IMR-90 (cell line): Measurements from ENCODE around the gene MGAT4C. TPM values are rescaled to one million over a fixed set of nuclear protein-coding genes. Genes with fewer than 3 reads are reported as not detected.

Experiments
- ATAC-seq: fragments of 200-7000 bp; cut with Tn5 transposase; 2 replicates; pipeline ENCODE4 v1.9.1; 2020; ENCODE audit warnings: low read depth, mild to moderate bottlenecking, moderate library complexity
- BruUV-seq: library from RNA; stranded (reverse); fragments of 400-500 nt; replicated peaks from 2 replicates; lab custom pipeline; 2021; lab: Mats Ljungman, UMichigan
- CTCF ChIA-PET: fragments of 300-600 bp; formaldehyde crosslinking; extraction: SDS; loops from one replicate; lab custom pipeline; 2021; ENCODE audit warnings: antibody characterized with exemption; lab: Yijun Ruan, JAX
- POLR2A ChIA-PET: fragments of 300-600 bp; sonication (Branson Sonifier 250); formaldehyde crosslinking; loops from one replicate; lab custom pipeline; 2022; ENCODE audit warnings: antibody characterized with exemption; ENCODE audit not compliant: unreplicated experiment; lab: Charles Lee
- DNase-seq: peaks from one replicate; pipeline ENCODE4 v3.0.0; 2013
- H2AFZ ChIP-seq: replicated peaks from 2 replicates; pipeline ENCODE3; 2013; ENCODE audit warnings: low read length, mild to moderate bottlenecking; ENCODE audit not compliant: poor library complexity
- H2AK5ac ChIP-seq: 2 replicates; pipeline ENCODE4 v1.6.1; 2013; ENCODE audit warnings: low read depth, low read length, inconsistent platforms
- H2AK9ac ChIP-seq: replicated peaks from 2 replicates; pipeline ENCODE3; 2013; ENCODE audit warnings: mild to moderate bottlenecking, low read depth, low read length, moderate library complexity; ENCODE audit not compliant: poor library complexity
- H2BK120ac ChIP-seq: 2 replicates; pipeline ENCODE4 v1.6.1; 2013; ENCODE audit warnings: low read depth, low read length, inconsistent platforms
- H2BK15ac ChIP-seq: 3 replicates; pipeline ENCODE4 v1.6.1; 2013; ENCODE audit warnings: low read depth, low read length, inconsistent platforms
- H2BK20ac ChIP-seq: 2 replicates; pipeline ENCODE4 v1.6.1; 2013; ENCODE audit warnings: low read depth, mild to moderate bottlenecking, inconsistent platforms, low read length, moderate library complexity
- H2BK5ac ChIP-seq: 2 replicates; pipeline ENCODE4 v1.6.1; 2013; ENCODE audit warnings: mild to moderate bottlenecking, low read depth, low read length, inconsistent platforms; ENCODE audit not compliant: poor library complexity, severe bottlenecking
- H3K14ac ChIP-seq: replicated peaks from 2 replicates; pipeline ENCODE4 v1.6.1; 2013; ENCODE audit warnings: low read depth, low read length, inconsistent platforms
- H3K18ac ChIP-seq: 2 replicates; pipeline ENCODE4 v1.6.1; 2013; ENCODE audit warnings: low read depth, low read length, control low read depth
- H3K23ac ChIP-seq: 2 replicates; pipeline ENCODE4 v1.6.1; 2013; ENCODE audit warnings: low read depth, low read length, inconsistent platforms
- H3K27ac ChIP-seq: 2 replicates; pipeline ENCODE4 v1.5.1; 2013; ENCODE audit warnings: mild to moderate bottlenecking, control low read depth, low read length; ENCODE audit not compliant: insufficient read depth
- H3K27me3 ChIP-seq: 2 replicates; pipeline ENCODE4 v1.6.1; 2013; ENCODE audit warnings: low read length; ENCODE audit not compliant: control insufficient read depth, insufficient read depth
- H3K36me3 ChIP-seq: 2 replicates; pipeline ENCODE4 v1.6.1; 2013; ENCODE audit warnings: low read length, mixed read lengths; ENCODE audit not compliant: control insufficient read depth, insufficient read depth
- H3K4ac ChIP-seq: 2 replicates; pipeline ENCODE4 v1.6.1; 2013; ENCODE audit warnings: low read depth, low read length, inconsistent platforms
- H3K4me1 ChIP-seq: 2 replicates; pipeline ENCODE4 v1.6.1; 2013; ENCODE audit warnings: low read length, mixed read lengths; ENCODE audit not compliant: control insufficient read depth, insufficient read depth
- H3K4me2 ChIP-seq: 2 replicates; pipeline ENCODE4 v1.6.1; 2013; ENCODE audit warnings: low read depth, mild to moderate bottlenecking, control low read depth, low read length, moderate library complexity
- H3K4me3 ChIP-seq: 2 replicates; pipeline ENCODE4 v1.5.1; 2013; ENCODE audit warnings: low read depth, mild to moderate bottlenecking, control low read depth, low read length, moderate library complexity; ENCODE audit not compliant: insufficient read depth
- H3K56ac ChIP-seq: 2 replicates; pipeline ENCODE4 v1.6.1; 2013; ENCODE audit warnings: low read length, inconsistent platforms; ENCODE audit not compliant: insufficient read depth; ENCODE audit errors: extremely low read depth
- H3K79me1 ChIP-seq, 2 experiments: 2 replicates each; pipeline ENCODE4 v1.6.1; 2013; ENCODE audit warnings: low read length in 2 of 2, inconsistent platforms in 1 of 2, low read depth in 1 of 2
- H3K9ac ChIP-seq: 2 replicates; pipeline ENCODE4 v1.6.1; 2013; ENCODE audit warnings: low read depth, low read length, control low read depth
- H3K9me1 ChIP-seq: 2 replicates; pipeline ENCODE4 v1.6.1; 2013; ENCODE audit warnings: low read length, inconsistent platforms; ENCODE audit not compliant: insufficient read depth
- H3K9me3 ChIP-seq: 2 replicates; pipeline ENCODE4 v1.6.1; 2013; ENCODE audit warnings: low read length; ENCODE audit not compliant: control insufficient read depth, insufficient read depth
- H4K20me1 ChIP-seq: 2 replicates; pipeline ENCODE4 v1.6.1; 2013; ENCODE audit warnings: low read length, inconsistent platforms; ENCODE audit not compliant: insufficient read depth
- H4K5ac ChIP-seq: 2 replicates; pipeline ENCODE4 v1.6.1; 2013; ENCODE audit warnings: mild to moderate bottlenecking, low read depth, low read length, control low read depth
- H4K8ac ChIP-seq, 2 experiments: 2 replicates each; pipeline ENCODE4 v1.6.1; 2013; ENCODE audit warnings: low read depth in 2 of 2, low read length in 2 of 2, control low read depth in 1 of 2, inconsistent platforms in 1 of 2
- H4K91ac ChIP-seq: 2 replicates; pipeline ENCODE4 v1.6.1; 2013; ENCODE audit warnings: low read depth, low read length, inconsistent platforms; ENCODE audit not compliant: insufficient read depth
- FOS ChIP-seq: fragments of 150-350 bp; IDR thresholded peaks from 2 replicates; pipeline ENCODE4 v1.6.1; 2016; ENCODE audit warnings: low read depth, low read length
- MAFK ChIP-seq: IDR thresholded peaks from 2 replicates; pipeline ENCODE4 v1.6.1; 2012; ENCODE audit warnings: low read depth, low read length, improper control_type of control experiment
- MAZ ChIP-seq: IDR thresholded peaks from 2 replicates; pipeline ENCODE4 v1.6.1; 2012; ENCODE audit warnings: low read depth, mild to moderate bottlenecking, low read length, improper control_type of control experiment, moderate library complexity, borderline replicate concordance
- POLR2A ChIP-seq: IDR thresholded peaks from 2 replicates; pipeline ENCODE4 v1.6.1; 2012; ENCODE audit warnings: mild to moderate bottlenecking, low read depth, low read length
- RAD21 ChIP-seq: IDR thresholded peaks from 2 replicates; pipeline ENCODE4 v1.6.1; 2012; ENCODE audit warnings: low read length, improper control_type of control experiment
- WGBS, 2 experiments: methylation state at CpG; one replicate each; pipeline versions ENCODE4 v1.1.5 to v1.1.7; 2013; ENCODE audit warnings: missing lambda C conversion rate in 2 of 2; ENCODE audit not compliant: insufficient read length in 1 of 2; ENCODE audit errors: extremely low coverage in 2 of 2; 5-methylcytosine and 5-hydroxymethylcytosine counted together
- dilution Hi-C: fragments of 300-500 bp; cut with HindIII; formaldehyde crosslinking; loops from one replicate; pipeline ENCODE4 v1.14.3; 2018; ENCODE audit warnings: low sequenced_read_pairs; ENCODE audit not compliant: unreplicated experiment
- in situ Hi-C: fragments of 300-500 bp; cut with MboI; formaldehyde crosslinking; loops from 3 replicates; pipeline ENCODE4 v1.14.3; 2019; ENCODE audit warnings: low sequenced_read_pairs, inconsistent platforms, mixed read lengths
- intact Hi-C: fragments of 100-400 bp; cut with micrococcal nuclease; formaldehyde crosslinking; loops from 2 replicates; pipeline ENCODE4 v1.10.0; 2022
- polyA plus RNA-seq, 3 experiments: library from polyadenylated mRNA; depleted of rRNA; stranded (reverse); fragments of >200 nt; gene quantifications; 2 replicates each; pipeline ENCODE4 v1.2.3, GENCODE V29; 2012; ENCODE audit warnings: low replicate concordance in 1 of 3
- total RNA-seq: library from RNA; depleted of rRNA; stranded (reverse); fragments of >200 nt; gene quantifications from 2 replicates; pipeline ENCODE4 v1.2.3, GENCODE V29; 2012
- TF ChIP-seq, protein P1 (sequence below): fragments of 150-350 bp; IDR thresholded peaks from 2 replicates; pipeline ENCODE4 v1.6.1; 2016; ENCODE audit warnings: low read depth, mild to moderate bottlenecking, low read length, moderate library complexity, borderline replicate concordance
- TF ChIP-seq, protein P2 (sequence below): conservative IDR thresholded peaks from 2 replicates; pipeline ENCODE4 v1.5.1; 2012; ENCODE audit warnings: mild to moderate bottlenecking, low read depth, low read length, improper control_type of control experiment

The MGAT4C gene
- total and polyA plus RNA-seq, 2 of the 4 experiments (the other 2 are of a cell fraction) = not detected

DNA sequence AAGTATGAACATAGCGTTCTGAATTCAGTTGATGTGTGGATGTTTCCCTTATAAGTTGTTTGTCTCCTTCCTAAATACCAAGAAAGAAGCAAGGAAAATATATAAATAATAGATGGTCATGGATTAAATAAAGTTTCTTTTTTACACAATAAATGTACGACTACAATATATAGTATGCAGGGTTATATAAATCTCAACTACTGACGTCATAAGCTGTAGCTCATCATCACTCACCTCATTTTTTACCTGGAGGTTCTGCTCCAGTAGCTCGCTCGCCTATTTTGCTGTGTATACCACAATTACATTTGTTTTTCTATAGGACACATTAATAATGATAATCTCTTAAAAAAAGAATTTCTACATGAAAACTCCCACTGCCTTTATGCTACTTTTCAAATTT is 272.6 kb downstream of the MGAT4C start:
- no peak overlapping the region for H4K5ac ChIP-seq
- POLR2A ChIA-PET = no interaction called here
- in situ Hi-C loops = no loop called here
- H3K4me3 ChIP-seq = no peak overlapping the region
- H2BK20ac ChIP-seq = no peak overlapping the region
- no peak overlapping the region for H3K4ac ChIP-seq
- no peaks in the 10 kb centered on the region for H3K79me1 ChIP-seq
- no peak overlapping the region for H2AK5ac ChIP-seq
- CTCF ChIA-PET = no interaction called here
- dilution Hi-C loops = no loop called here
- no peak overlapping the region for H3K27ac ChIP-seq
- no peak overlapping the region for H4K8ac ChIP-seq
- H3K56ac ChIP-seq = no peak overlapping the region
- H4K20me1 ChIP-seq = no peaks in the 10 kb centered on the region
- TF ChIP-seq POLR2A (no peak), FOS (no peak), MAZ (no peak), RAD21 (no peak), MAFK (no peak)
- TF ChIP-seq, protein P1, sequence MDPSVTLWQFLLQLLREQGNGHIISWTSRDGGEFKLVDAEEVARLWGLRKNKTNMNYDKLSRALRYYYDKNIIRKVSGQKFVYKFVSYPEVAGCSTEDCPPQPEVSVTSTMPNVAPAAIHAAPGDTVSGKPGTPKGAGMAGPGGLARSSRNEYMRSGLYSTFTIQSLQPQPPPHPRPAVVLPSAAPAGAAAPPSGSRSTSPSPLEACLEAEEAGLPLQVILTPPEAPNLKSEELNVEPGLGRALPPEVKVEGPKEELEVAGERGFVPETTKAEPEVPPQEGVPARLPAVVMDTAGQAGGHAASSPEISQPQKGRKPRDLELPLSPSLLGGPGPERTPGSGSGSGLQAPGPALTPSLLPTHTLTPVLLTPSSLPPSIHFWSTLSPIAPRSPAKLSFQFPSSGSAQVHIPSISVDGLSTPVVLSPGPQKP = no peak
- TF ChIP-seq, protein P2, sequence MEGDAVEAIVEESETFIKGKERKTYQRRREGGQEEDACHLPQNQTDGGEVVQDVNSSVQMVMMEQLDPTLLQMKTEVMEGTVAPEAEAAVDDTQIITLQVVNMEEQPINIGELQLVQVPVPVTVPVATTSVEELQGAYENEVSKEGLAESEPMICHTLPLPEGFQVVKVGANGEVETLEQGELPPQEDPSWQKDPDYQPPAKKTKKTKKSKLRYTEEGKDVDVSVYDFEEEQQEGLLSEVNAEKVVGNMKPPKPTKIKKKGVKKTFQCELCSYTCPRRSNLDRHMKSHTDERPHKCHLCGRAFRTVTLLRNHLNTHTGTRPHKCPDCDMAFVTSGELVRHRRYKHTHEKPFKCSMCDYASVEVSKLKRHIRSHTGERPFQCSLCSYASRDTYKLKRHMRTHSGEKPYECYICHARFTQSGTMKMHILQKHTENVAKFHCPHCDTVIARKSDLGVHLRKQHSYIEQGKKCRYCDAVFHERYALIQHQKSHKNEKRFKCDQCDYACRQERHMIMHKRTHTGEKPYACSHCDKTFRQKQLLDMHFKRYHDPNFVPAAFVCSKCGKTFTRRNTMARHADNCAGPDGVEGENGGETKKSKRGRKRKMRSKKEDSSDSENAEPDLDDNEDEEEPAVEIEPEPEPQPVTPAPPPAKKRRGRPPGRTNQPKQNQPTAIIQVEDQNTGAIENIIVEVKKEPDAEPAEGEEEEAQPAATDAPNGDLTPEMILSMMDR = no peak
- H3K9ac ChIP-seq = no peak overlapping the region
- no peak overlapping the region for H2BK15ac ChIP-seq
- no peak overlapping the region for H2BK5ac ChIP-seq
- H3K23ac ChIP-seq = no peak overlapping the region
- H3K27me3 ChIP-seq = no peaks in the 10 kb centered on the region
- H2AK9ac ChIP-seq = no peak overlapping the region
- H3K9me1 ChIP-seq = no peaks in the 10 kb centered on the region
- no peaks in the 10 kb centered on the region for H3K9me3 ChIP-seq
- no peak for ATAC-seq
- H3K36me3 ChIP-seq = no peaks in the 10 kb centered on the region
- no peak overlapping the region for H3K14ac ChIP-seq
- H3K18ac ChIP-seq = no peak overlapping the region
- no peak overlapping the region for H4K91ac ChIP-seq
- no peak overlapping the region for H3K4me2 ChIP-seq
- no peak overlapping the region for H2AFZ ChIP-seq
- BruUV-seq = no TSS peak
- DNase-seq = no peak
- no peak overlapping the region for H2BK120ac ChIP-seq
- WGBS, 2 experiments = no CpG with 5 or more reads among the region's 5 CpGs
- H3K4me1 ChIP-seq = no peaks in the 10 kb centered on the region
- intact Hi-C loops = no loop called here
